Cardiac fibroblast (primary cell): ENCODE measurements around the gene LDHA.
"Not testable (repeated sequence)": the region's sequence is repeated elsewhere in the genome, so short reads cannot be mapped to it uniquely, and the experiment has no call there.

Experiments used
- DNase-seq, 2 donors: peaks; one replicate each; pipeline versions ENCODE4 v3.0.0 to v3.0.0-alpha.2; 2010; ENCODE audit warnings: low read depth in 2 of 2
- H3K4me3 ChIP-seq, 2 donors: replicated peaks in 1 of 2; 1 replicate in 1 of 2; 2 replicates in 1 of 2; pipeline ENCODE4 v1.5.1; 2011; ENCODE audit warnings: low read depth in 2 of 2, low read length in 2 of 2, mild to moderate bottlenecking in 2 of 2, moderate library complexity in 1 of 2
- TF ChIP-seq, protein P1 (sequence below): IDR thresholded peaks from one replicate; pipeline ENCODE4 v1.5.1; 2011; ENCODE audit warnings: low read depth, mild to moderate bottlenecking, low read length, inconsistent platforms

Gene LDHA

DNA sequence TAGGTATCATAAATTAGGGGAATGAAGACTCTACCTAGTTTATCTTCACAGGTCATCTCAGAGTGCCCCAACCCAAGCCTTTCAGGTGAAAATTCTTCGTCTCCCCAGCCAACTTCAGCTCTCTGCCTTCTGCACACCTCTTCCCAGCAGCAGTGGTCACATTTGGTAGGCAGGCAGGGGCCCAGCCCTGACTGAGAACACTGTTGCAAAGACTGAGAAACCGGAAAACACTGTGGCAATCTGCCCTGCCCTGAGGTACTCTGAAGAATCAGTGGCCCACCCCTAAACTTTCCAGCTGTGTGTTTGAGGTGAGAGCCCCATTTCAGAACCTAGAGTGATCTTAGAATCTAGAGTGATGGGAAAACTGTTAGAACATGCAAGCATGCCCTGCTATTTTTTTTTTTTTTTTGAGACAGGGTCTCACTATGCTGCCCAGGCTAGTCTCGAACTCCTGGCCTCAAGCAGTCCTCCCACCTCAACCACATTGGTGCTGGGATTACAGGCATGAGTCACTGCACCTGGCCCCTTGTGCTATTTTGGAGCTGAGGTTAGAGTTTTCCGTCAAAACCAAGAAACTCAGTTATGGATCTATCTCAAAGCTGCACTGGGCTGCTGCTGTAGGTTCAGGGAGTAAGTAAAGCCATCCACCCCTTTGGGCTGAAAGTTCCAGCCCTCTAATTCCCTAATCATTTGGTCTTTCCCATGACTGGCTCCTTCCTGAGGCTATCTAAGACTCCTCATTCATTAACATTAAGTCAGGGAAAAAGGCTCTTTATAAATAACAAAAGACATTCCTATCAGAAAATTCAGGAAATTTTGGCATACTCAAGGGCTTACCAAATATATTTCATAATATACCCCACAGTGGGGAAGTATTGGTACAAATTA is 1.7 kb upstream of the LDHA start:
- no peak for DNase-seq
- TF ChIP-seq, protein P1, sequence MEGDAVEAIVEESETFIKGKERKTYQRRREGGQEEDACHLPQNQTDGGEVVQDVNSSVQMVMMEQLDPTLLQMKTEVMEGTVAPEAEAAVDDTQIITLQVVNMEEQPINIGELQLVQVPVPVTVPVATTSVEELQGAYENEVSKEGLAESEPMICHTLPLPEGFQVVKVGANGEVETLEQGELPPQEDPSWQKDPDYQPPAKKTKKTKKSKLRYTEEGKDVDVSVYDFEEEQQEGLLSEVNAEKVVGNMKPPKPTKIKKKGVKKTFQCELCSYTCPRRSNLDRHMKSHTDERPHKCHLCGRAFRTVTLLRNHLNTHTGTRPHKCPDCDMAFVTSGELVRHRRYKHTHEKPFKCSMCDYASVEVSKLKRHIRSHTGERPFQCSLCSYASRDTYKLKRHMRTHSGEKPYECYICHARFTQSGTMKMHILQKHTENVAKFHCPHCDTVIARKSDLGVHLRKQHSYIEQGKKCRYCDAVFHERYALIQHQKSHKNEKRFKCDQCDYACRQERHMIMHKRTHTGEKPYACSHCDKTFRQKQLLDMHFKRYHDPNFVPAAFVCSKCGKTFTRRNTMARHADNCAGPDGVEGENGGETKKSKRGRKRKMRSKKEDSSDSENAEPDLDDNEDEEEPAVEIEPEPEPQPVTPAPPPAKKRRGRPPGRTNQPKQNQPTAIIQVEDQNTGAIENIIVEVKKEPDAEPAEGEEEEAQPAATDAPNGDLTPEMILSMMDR, result no peak

DNA sequence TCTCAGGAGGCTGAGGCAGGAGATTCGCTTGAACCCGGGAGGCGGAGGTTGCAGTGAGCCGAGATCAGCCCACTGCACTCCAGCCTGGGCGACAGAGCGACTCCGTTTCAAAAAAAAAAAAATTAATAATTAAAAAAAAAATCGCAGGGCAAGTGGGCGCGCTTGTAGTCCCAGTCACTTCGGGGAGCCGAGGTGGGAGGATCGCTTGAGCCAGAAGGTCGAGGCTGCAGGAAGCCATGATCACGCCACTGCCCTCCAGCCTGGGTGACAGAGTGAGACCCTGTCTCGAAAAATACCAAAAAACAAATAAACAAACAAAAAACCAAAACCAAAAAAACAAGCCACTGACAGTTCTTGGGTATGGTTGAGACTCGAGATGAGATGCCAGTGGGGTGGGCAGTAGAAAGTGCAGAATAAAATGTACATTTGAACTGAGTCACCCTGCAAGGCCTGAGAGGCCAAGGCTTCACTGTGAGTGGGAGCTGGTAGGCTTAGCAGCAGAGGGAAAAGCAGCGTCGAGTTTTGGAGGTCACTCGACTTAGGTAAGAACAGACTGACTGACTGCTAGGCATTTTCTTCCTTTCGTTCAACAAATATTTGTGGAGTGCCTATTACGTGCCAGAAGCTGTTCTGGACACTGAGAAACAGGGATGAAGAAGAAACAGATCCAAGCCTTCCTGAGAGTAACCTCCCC is 635 bp upstream of the LDHA start:
- DNase-seq, result no peak
- peak overlapping the region; percentile 78 to 98 for H3K4me3 ChIP-seq
- TF ChIP-seq, protein P1, result no peak

More for the DNA sequence above, 1.7 kb upstream of the LDHA start:
- H3K4me3 ChIP-seq, result no peak overlapping the region

DNA sequence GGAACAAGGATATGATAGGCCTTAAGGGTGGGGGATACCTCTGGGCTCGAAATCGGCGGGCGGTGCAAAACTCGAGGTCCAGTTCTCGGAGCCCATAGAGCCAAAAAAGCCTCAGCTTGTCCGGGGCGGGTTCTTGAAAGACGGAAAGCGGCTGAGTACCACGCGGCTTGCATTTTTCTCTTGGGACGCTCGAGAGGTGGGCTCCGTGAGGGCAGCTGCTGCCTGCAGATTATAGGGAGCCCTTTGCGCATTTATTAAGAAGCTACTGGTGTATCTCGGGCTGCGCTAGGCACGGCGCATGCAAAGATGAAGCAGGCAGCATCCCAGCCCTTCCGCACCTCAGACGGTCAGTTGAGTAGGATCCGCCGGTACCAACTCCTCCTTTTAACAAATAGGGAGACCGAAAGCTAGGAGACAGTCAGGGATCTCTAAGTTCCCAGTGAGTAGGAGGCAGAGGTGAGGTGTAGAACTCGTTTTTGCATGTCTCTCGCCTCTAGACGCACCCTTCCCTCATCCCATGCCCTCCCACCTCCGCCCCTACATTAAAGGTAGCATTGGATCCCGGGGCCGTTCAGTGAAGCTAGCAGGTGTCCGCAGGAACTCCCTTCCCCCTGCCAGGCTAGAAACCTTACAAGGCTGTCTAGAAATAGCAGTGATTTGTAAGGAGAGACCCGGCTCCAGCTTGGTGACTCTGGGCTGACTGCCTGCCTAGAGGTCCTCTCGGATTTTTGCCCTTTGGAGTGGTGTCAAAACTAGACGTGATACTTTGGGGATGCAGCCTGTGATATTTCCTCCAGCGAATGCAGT is 768 bp downstream of the LDHA start:
- TF ChIP-seq, protein P1, result no peak
- peak overlapping the region; percentile 78 to 98 for H3K4me3 ChIP-seq
- DNase-seq, result peak in 1 of 2 donors; percentile 24

DNA sequence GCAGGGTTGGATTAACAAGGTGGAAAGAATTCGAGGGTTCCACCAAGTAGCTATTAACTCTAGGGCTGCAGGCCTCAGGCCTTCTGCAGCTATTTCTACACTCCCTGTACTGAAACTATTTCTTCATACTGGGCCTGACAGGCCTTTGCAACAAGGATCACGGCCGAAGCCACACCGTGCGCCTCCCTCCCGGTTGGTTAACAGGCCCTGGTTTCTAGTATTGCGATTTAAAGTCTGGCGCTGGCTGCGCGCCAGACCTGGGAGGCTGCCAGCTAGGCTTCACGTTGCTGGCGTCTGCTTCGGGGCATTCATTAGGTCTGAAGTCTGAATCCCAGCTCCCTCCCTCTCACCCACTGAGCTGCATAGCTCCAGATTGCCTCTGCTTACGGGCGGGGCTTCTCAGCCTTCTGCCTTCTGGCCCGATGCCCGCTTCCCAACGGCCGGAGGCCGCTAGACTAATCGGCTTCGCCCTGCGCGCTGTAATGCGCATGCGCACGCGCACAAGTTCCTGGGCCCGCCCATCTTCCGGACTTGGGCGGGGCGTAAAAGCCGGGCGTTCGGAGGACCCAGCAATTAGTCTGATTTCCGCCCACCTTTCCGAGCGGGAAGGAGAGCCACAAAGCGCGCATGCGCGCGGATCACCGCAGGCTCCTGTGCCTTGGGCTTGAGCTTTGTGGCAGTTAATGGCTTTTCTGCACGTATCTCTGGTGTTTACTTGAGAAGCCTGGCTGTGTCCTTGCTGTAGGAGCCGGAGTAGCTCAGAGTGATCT is 1.6 kb downstream of the LDHA start:
- DNase-seq, result peak; percentile 100
- H3K4me3 ChIP-seq, result peak overlapping the region; percentile 78 to 98
- TF ChIP-seq, protein P1, result no peak

DNA sequence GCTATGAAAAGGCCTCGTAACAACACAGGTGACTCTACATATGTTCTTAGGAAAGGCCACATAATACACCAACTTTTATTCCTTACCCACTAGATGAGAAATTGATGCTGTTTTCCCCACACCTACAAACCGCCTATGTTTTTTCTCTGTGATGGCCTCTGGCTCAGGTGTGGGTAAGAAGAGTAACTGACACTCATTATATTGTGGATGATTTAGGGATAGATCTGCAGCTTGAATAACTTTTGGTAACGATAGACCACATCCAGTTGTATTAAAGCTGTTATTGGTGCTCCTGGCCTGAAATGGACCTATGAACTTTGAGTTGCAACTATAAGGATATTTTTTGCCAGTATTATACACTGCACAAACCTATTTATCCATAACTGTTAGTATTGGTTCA is 3.6 kb downstream of the LDHA start:
- H3K4me3 ChIP-seq, result no peak overlapping the region
- TF ChIP-seq, protein P1, result no peak

DNA sequence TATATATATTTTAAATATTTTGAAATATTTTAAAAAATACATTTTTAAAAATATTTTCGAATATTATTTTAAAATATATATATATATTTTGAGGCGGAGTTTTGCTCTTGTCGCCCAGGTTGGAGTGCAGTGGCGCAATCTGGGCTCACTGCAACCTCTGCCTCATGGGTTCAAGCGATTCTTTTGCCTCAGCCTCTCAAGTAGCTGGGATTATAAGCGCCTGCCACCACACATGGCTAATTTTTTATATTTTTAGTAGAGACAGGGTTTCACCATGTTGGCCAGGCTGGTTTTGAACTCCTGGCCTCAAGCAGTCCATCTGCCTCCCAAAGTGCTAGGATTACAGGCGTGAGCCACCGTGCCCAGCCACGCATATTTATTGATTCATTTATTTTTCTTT is 6.7 kb downstream of the LDHA start:
- not testable (repeated sequence) for H3K4me3 ChIP-seq, DNase-seq

More for the DNA sequence above, 3.6 kb downstream of the LDHA start:
- DNase-seq, result no peak
